ENCODE results near the gene FCHSD2. TPM values are rescaled to one million over a fixed set of nuclear protein-coding genes. Genes with fewer than 3 reads are reported as not detected.

The FCHSD2 gene
- polyA plus RNA-seq, 3 donors = 14.5 to 43.5 (median 16.6) TPM

- Mint-ChIP-seq H3K36me3 (peaks cover 52 to 72% of the 10 kb centered on the region in 2 donors), H3K27ac (peak overlapping the region in 6 of 7 donors; percentile 8 to 77 (median 57)), H3K9me3 (no peaks in the 10 kb centered on the region), H3K4me1 (peaks cover 58% of the 10 kb centered on the region), H3K27me3 (ENCODE audit: low read depth in 3 of 3) (peaks cover 0 to 2% (median 2%) of the 10 kb centered on the region in 3 donors), H3K4me3 (no peak overlapping the region)
- peaks cover 12% of the 10 kb centered on the region for H3K79me2 ChIP-seq (ENCODE audit: insufficient read depth, low read length)
- H3K9ac ChIP-seq (ENCODE audit: insufficient read depth, low read length, poor library complexity, severe bottlenecking) = no peak overlapping the region
- no peak overlapping the region for H3K4me2 ChIP-seq (replicated peaks; ENCODE audit: extremely low read depth, low read length, poor library complexity, severe bottlenecking)
- H3K27ac ChIP-seq (ENCODE audit: low read depth in 1 of 2, low read length in 2 of 2) = peak overlapping the region; percentile 36 to 57
- H2AFZ ChIP-seq (ENCODE audit: insufficient read depth, low read depth, low read length, poor library complexity, severe bottlenecking) = no peak overlapping the region
- H3K4me1 ChIP-seq (ENCODE audit: control insufficient read depth in 1 of 2, insufficient read depth in 2 of 2, low read length in 2 of 2) = peaks cover 46 to 49% of the 10 kb centered on the region in 2 donors
- WGBS (ENCODE audit: insufficient coverage) = 29% methylated on average over 7 of the region's 13 CpGs
- peaks cover 65% of the 10 kb centered on the region for H4K20me1 ChIP-seq (ENCODE audit: insufficient read depth, low read length)
- DNase-seq = peak; percentile 49 to 66 (median 64)
- peaks cover 54 to 66% of the 10 kb centered on the region in 2 donors for H3K36me3 ChIP-seq (replicated peaks in 1 of 2; ENCODE audit: control insufficient read depth in 1 of 2, insufficient read depth in 2 of 2, low read length in 2 of 2)
- TF ChIP-seq CTCF (IDR thresholded peaks at IDR 0.05) = peak; percentile 89
- no peaks in the 10 kb centered on the region for H3K27me3 ChIP-seq (ENCODE audit: control insufficient read depth in 2 of 2, insufficient read depth in 2 of 2, low read length in 2 of 2)
- intact Hi-C loops (cut with micrococcal nuclease) = loop anchor here (2.0 to 10.0 kb wide), 4 partner anchors 346 to 413 kb away; no protein-coding TSS in a partner anchor
- H3K9me3 ChIP-seq (replicated peaks in 1 of 2; ENCODE audit: control insufficient read depth in 1 of 2, insufficient read depth in 1 of 2, low read length in 2 of 2) = no peaks in the 10 kb centered on the region
- no peak overlapping the region for H3K4me3 ChIP-seq (replicated peaks in 1 of 3; ENCODE audit: low read depth in 2 of 3, low read length in 3 of 3)
Measured at GRCh38 chr11:72831521-72832300, 310.4 kb downstream of the FCHSD2 start.

- intact Hi-C loops (cut with micrococcal nuclease) = loop anchor here (2.0 to 10.0 kb wide), 4 partner anchors 347 to 415 kb away; no protein-coding TSS in a partner anchor
- TF ChIP-seq CTCF (IDR thresholded peaks at IDR 0.05) = no peak
Measured at GRCh38 chr11:72829884-72830533, 312.1 kb downstream of the FCHSD2 start.

More at GRCh38 chr11:72829884-72830533, 312.1 kb downstream of the FCHSD2 start:
- H3K9ac ChIP-seq (ENCODE audit: insufficient read depth, low read length, poor library complexity, severe bottlenecking) = no peak overlapping the region
- no peaks in the 10 kb centered on the region for H3K27me3 ChIP-seq (ENCODE audit: control insufficient read depth in 2 of 2, insufficient read depth in 2 of 2, low read length in 2 of 2)
- H3K36me3 Mint-ChIP-seq = peaks cover 56 to 79% of the 10 kb centered on the region in 2 donors
- H3K36me3 ChIP-seq (replicated peaks in 1 of 2; ENCODE audit: control insufficient read depth in 1 of 2, insufficient read depth in 2 of 2, low read length in 2 of 2) = peaks cover 65 to 76% of the 10 kb centered on the region in 2 donors
- H3K9me3 Mint-ChIP-seq = no peaks in the 10 kb centered on the region
- peaks cover 58% of the 10 kb centered on the region for H3K4me1 Mint-ChIP-seq
- peaks cover 25% of the 10 kb centered on the region for H3K79me2 ChIP-seq (ENCODE audit: insufficient read depth, low read length)
- peaks cover 0 to 2% (median 0%) of the 10 kb centered on the region in 3 donors for H3K27me3 Mint-ChIP-seq (ENCODE audit: low read depth in 3 of 3)
- WGBS (ENCODE audit: insufficient coverage) = 100% methylated on average over 1 of the region's 5 CpGs
- H3K4me2 ChIP-seq (replicated peaks; ENCODE audit: extremely low read depth, low read length, poor library complexity, severe bottlenecking) = no peak overlapping the region
- H3K9me3 ChIP-seq (replicated peaks in 1 of 2; ENCODE audit: control insufficient read depth in 1 of 2, insufficient read depth in 1 of 2, low read length in 2 of 2) = no peaks in the 10 kb centered on the region
- peak overlapping the region in 3 of 7 donors; percentile 62 to 89 (median 63) for H3K27ac Mint-ChIP-seq
- H3K4me3 ChIP-seq (replicated peaks in 1 of 3; ENCODE audit: low read depth in 2 of 3, low read length in 3 of 3) = no peak overlapping the region
- no peak overlapping the region for H3K4me3 Mint-ChIP-seq
- H3K4me1 ChIP-seq (ENCODE audit: control insufficient read depth in 1 of 2, insufficient read depth in 2 of 2, low read length in 2 of 2) = peaks cover 41 to 51% of the 10 kb centered on the region in 2 donors
- H4K20me1 ChIP-seq (ENCODE audit: insufficient read depth, low read length) = peaks cover 75% of the 10 kb centered on the region
- H3K27ac ChIP-seq (ENCODE audit: low read depth in 1 of 2, low read length in 2 of 2) = peak overlapping the region; percentile 63 to 77
- H2AFZ ChIP-seq (ENCODE audit: insufficient read depth, low read depth, low read length, poor library complexity, severe bottlenecking) = no peak overlapping the region
- no peak for DNase-seq

Measured in CD14-positive monocyte (primary cell).